Heart right ventricle (tissue), 16 donors: ENCODE results near the gene PVALB. TPM values are rescaled to one million over a fixed set of nuclear protein-coding genes. Genes with fewer than 3 reads are reported as not detected.
A peak's percentile ranks its signal among the peaks of the same experiment; 100 is the strongest.

ENCODE experiments used
- ATAC-seq, 8 donors: fragments of 200-7000 bp; cut with Tn5 transposase; one replicate each; pipeline ENCODE4 v1.9.1; 2020; ENCODE audit warnings: mild to moderate bottlenecking in 8 of 8, moderate library complexity in 8 of 8, moderate number of reproducible peaks in 1 of 8
- DNase-seq, 2 donors: peaks; one replicate each; pipeline ENCODE4 v3.0.0-alpha.2; 2020
- H3K27ac ChIP-seq, 10 donors: fragments of 200-600 bp; sonication (generic) in 2 of 10; one replicate each; pipeline versions ENCODE4 v1.5.0 to v1.8.0; 2020 to 2022; ENCODE audit warnings: mild to moderate bottlenecking in 3 of 10
- H3K27me3 ChIP-seq, 7 donors: fragments of 200-600 bp; one replicate each; pipeline ENCODE4 v1.8.0; 2021 to 2022; ENCODE audit warnings: mild to moderate bottlenecking in 2 of 7
- H3K36me3 ChIP-seq, 9 donors: fragments of 200-600 bp; sonication (generic) in 1 of 9; one replicate each; pipeline versions ENCODE4 v1.5.0 to v1.8.0; 2020 to 2022; ENCODE audit warnings: mild to moderate bottlenecking in 2 of 9
- H3K4me1 ChIP-seq, 9 donors: fragments of 200-600 bp; sonication (generic) in 1 of 9; one replicate each; pipeline versions ENCODE4 v1.5.0 to v1.8.0; 2020 to 2022; ENCODE audit warnings: mild to moderate bottlenecking in 4 of 9
- H3K4me3 ChIP-seq, 10 donors: fragments of 200-600 bp; sonication (generic) in 2 of 10; one replicate each; pipeline versions ENCODE4 v1.5.0 to v1.8.0; 2020 to 2022; ENCODE audit warnings: mild to moderate bottlenecking in 7 of 10, moderate library complexity in 2 of 10
- H3K9me3 ChIP-seq, 11 donors: fragments of 200-600 bp in 10 of 11; sonication (generic) in 2 of 11; one replicate each; pipeline versions ENCODE4 v1.5.0 to v1.8.0; 2013 to 2022; ENCODE audit warnings: mild to moderate bottlenecking in 2 of 11, control low read depth in 1 of 11, moderate library complexity in 1 of 11
- CTCF ChIP-seq, 9 donors: fragments of 200-600 bp; sonication (generic) in 2 of 9; IDR thresholded peaks; one replicate each; pipeline versions ENCODE4 v1.5.0 to v1.8.0; 2021 to 2022; ENCODE audit warnings: antibody characterized with exemption in 9 of 9, mild to moderate bottlenecking in 5 of 9, moderate library complexity in 1 of 9
- WGBS, 2 donors: extraction: QIAGEN DNeasy Blood & Tissue Kit; methylation state at CpG; one replicate each; pipeline ENCODE4 v1.1.7; 2013; ENCODE audit warnings: inconsistent platforms in 1 of 2; 5-methylcytosine and 5-hydroxymethylcytosine counted together
- intact Hi-C, 10 donors: fragments of 100-400 bp; cut with DNase I; formaldehyde crosslinking; loops; one replicate each; pipeline versions ENCODE4 v1.11.1 to v1.14.2; 2022
- polyA plus RNA-seq, 2 donors: library from polyadenylated mRNA; stranded (reverse); fragments of 200-250 nt; gene quantifications; one replicate each; pipeline ENCODE4 v1.2.3, GENCODE V29; 2013
- total RNA-seq, 10 donors: library from RNA; stranded (reverse); fragmentation: NEBNext Ultra II Directional in 3 of 10; extraction: Animal tissue kit (Norgen Biotek cat#: 25700) in 3 of 10; gene quantifications; one replicate each; pipeline versions ENCODE4 v1.2.1 to v1.2.4, GENCODE V29; 2021 to 2023
- donor health status: Arrhythmogenic right ventricular cardiomyopathy.
- donor health status: ischemic (EF 13 %, LVEDD 7.1; RV severe dilation, severe dysfunction).
- donor health status: healthy with polysubstance abuse.
- donor health status: DM: no; HTN: yes; CAD: no.
- donor health status: DM: no; HTN: no; CAD: no.
- donor health status: ischemic (EF 25% LVEDD 6.9; RV normal size, moderate dysfunction).
- donor health status: ischemic (EF 25% LVEDD 5.7; RV mildly dilated, moderate dysfunction).
- donor health status: healthy.
- donor health status: DM: yes; HTN: yes; CAD: no.
- donor health status: Ischemic cardiomyopathy.
- donor health status: ischemic (EF 35%, LVEDD 5.7; RV mildly dilated, moderate dysfunction).
- donor health status: nonischemic (EF 11% LVEDD 7.7; RV severe dilation, severe dysfunction).
- donor health status: DM: yes; HTN: yes; CAD: no.
- donor health status: PGD.
- donor health status: ischemic (EF 29% LVEDD 5.4; RV normal size, mild dysfunction).
- donor health status: nonischemic (EF 23%, LVEDD 6.1; RV moderate dilation, normal function).

The PVALB gene
- total and polyA plus RNA-seq, 12 donors: not detected

- no peak for TF ChIP-seq CTCF (IDR thresholded peaks at IDR 0.05)
- intact Hi-C loops: loop anchor here in 8 of 10 donors (5.0 to 10.0 kb wide), 2 partner anchors 223 to 225 kb away; no protein-coding TSS in a partner anchor
- Histone ChIP-seq H3K4me3 (no peak overlapping the region), H3K27me3 (no peaks in the 10 kb centered on the region), H3K4me1 (peaks cover 0 to 19% (median 6%) of the 10 kb centered on the region in 9 donors), H3K27ac (no peak overlapping the region), H3K36me3 (peaks cover 0 to 38% (median 0%) of the 10 kb centered on the region in 9 donors), H3K9me3 (no peaks in the 10 kb centered on the region)
- ATAC-seq (peak in 1 of 8 donors; percentile 23), DNase-seq (no peak)
- 58 to 65% methylated on average over 23 of the region's 23 CpGs for WGBS, 2 donors
Observed at GRCh38 chr22:36769541-36770512, 47.0 kb downstream of the PVALB start.

DNA sequence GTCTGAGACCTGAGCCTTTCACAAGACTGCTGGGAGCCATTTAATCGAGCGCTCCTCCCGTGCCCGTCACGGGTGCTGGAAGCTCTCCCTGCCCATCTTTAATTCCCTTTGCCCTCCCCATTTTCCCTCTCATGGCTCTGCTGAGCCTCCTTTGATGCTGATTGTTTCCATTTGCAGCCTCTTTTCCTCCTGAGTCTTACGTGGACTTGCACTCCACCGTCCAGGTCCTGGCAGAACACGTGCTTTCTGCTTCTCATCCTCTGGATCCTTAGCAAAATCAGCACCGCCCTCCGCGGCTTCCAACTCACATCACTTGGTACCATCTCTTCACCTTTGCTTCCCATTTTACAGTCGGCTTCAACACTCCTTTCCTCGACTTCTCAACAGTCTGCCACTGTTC lies 48.2 kb downstream of the PVALB start:
- no peaks in the 10 kb centered on the region for H3K9me3 ChIP-seq
- ATAC-seq (no peak), DNase-seq (no peak)
- no peak overlapping the region for H3K27ac ChIP-seq
- 92 to 95% methylated on average over 13 of the region's 13 CpGs for WGBS, 2 donors
- H3K4me1 ChIP-seq: peaks cover 0 to 14% (median under 1%) of the 10 kb centered on the region in 9 donors
- intact Hi-C loops: loop anchor here in 2 of 10 donors (10.0 kb wide), 1 partner anchor 224 kb away; no protein-coding TSS in a partner anchor
- H3K36me3 ChIP-seq: peaks cover 0 to 47% (median 0%) of the 10 kb centered on the region in 9 donors
- TF ChIP-seq CTCF (IDR thresholded peaks at IDR 0.05): no peak
- H3K4me3 ChIP-seq: no peak overlapping the region
- no peaks in the 10 kb centered on the region for H3K27me3 ChIP-seq

DNA sequence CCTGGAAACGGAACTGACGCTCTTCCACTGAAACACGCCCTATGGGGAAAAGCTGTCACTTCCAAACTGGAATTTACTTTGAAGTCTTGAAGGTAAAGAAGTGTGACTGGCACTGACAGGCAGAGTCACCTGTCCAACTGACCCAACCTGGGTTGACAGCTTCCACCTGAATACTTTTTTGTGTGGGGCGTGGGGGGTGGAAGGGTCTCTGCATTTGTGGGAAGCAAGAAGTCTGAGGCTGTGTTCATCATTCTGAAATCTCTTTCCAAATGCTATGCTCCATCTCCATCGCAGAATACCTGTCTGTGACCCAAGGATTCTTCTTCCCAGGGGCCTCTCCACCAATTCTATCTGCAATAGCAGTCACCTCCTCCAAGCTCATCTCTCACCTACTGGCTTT lies 48.7 kb downstream of the PVALB start:
- no peak for ATAC-seq
- H3K9me3 ChIP-seq: no peaks in the 10 kb centered on the region
- DNase-seq: no peak
- WGBS, 2 donors: 97% methylated on average over 5 of the region's 5 CpGs
- no peak for TF ChIP-seq CTCF (IDR thresholded peaks at IDR 0.05)
- no peaks in the 10 kb centered on the region for H3K27me3 ChIP-seq
- peaks cover 0 to 52% (median 0%) of the 10 kb centered on the region in 9 donors for H3K36me3 ChIP-seq
- H3K4me3 ChIP-seq: no peak overlapping the region
- intact Hi-C loops: loop anchor here in 2 of 10 donors (10.0 kb wide), 1 partner anchor 223 kb away; no protein-coding TSS in a partner anchor
- H3K4me1 ChIP-seq: peaks cover 0 to 15% (median 1%) of the 10 kb centered on the region in 9 donors
- no peak overlapping the region for H3K27ac ChIP-seq

DNA sequence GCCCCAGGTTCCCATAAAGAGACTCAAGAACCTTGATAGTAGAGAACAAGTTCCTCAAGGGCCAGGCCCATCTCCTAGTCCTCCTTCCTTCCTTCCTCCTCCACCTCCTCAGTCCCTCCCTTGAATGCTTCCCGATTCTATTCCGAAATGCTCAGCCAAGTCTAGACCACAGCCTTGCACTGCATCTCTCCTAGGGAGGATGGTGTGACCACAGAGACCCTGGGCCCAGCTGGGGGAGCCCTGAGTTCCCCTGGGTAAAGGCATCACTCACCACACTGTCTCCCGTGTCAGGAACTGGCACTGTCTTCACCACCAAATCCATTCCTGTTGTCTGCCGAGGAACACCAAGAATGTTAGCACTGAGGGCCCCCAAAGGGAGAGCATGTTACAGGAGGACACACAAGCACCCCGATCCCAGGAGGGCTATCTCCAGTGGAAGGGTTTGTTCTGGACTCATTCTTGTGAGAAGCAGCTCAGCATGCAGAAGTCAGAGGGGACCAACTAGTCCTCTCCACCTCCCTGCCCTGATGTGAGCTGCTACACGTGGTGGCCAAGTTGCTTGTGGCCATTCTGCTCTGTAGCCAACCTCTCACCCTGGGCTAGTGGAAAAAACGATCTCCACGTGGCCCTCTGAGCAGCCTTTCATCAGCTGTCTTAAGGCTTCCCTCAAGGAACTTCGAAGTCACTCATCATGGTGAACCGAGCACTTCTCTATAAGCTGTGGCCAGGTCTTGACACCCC lies 49.6 kb downstream of the PVALB start:
- no peaks in the 10 kb centered on the region for H3K9me3 ChIP-seq
- WGBS, 2 donors: 88 to 93% methylated on average over 10 of the region's 10 CpGs
- no peak for TF ChIP-seq CTCF (IDR thresholded peaks at IDR 0.05)
- H3K36me3 ChIP-seq: peaks cover 0 to 58% (median 0%) of the 10 kb centered on the region in 9 donors
- H3K4me3 ChIP-seq: no peak overlapping the region
- no peak for DNase-seq
- H3K27me3 ChIP-seq: no peaks in the 10 kb centered on the region
- intact Hi-C loops: loop anchor here in 2 of 10 donors (10.0 kb wide), 1 partner anchor 222 kb away; no protein-coding TSS in a partner anchor
- ATAC-seq: no peak
- peaks cover 0 to 22% (median 8%) of the 10 kb centered on the region in 9 donors for H3K4me1 ChIP-seq
- H3K27ac ChIP-seq: no peak overlapping the region
